Brain microvascular endothelial cell (primary cell): Measurements from ENCODE around the gene FAM131B.
A peak's percentile ranks its signal among the peaks of the same experiment; 100 is the strongest.

ENCODE experiments used
- DNase-seq: peaks from one replicate; pipeline ENCODE4 v3.0.0-alpha.2; 2020
- H3K27ac ChIP-seq: fragments of 250-450 bp; sonication (Bioruptor Pico); 2 replicates; pipeline ENCODE4 v1.5.1; 2020; ENCODE audit warnings: mild to moderate bottlenecking, moderate library complexity
- H3K27me3 ChIP-seq: fragments of 250-450 bp; sonication (Bioruptor Pico); replicated peaks from 2 replicates; pipeline ENCODE4 v1.5.1; 2020; ENCODE audit warnings: mild to moderate bottlenecking
- H3K36me3 ChIP-seq: fragments of 250-450 bp; sonication (Bioruptor Pico); replicated peaks from 2 replicates; pipeline ENCODE4 v1.5.1; 2020; ENCODE audit warnings: mild to moderate bottlenecking
- H3K4me3 ChIP-seq: 2 replicates; pipeline ENCODE4 v1.5.1; 2011; ENCODE audit warnings: low read depth, mild to moderate bottlenecking, control low read depth, low read length, moderate library complexity
- CTCF ChIP-seq: IDR thresholded peaks from 2 replicates; pipeline ENCODE4 v1.5.1; 2011; ENCODE audit warnings: low read depth, mild to moderate bottlenecking, moderate library complexity, low read length, control low read depth, inconsistent platforms; ENCODE audit errors: missing control alignments
- in situ Hi-C: cut with HindIII; loops from 2 replicates; pipeline ENCODE4 v1.10.0; 2017; ENCODE audit warnings: low sequenced_read_pairs, low pct_ligation_motif_present

Gene FAM131B

GRCh38 chr7:143388051-143388450, 25.5 kb upstream of the FAM131B start:
- no peak overlapping the region for H3K4me3 ChIP-seq
- TF ChIP-seq CTCF: no peak
- in situ Hi-C loops: no loop called here
- no peak for DNase-seq
- peaks cover 97% of the 10 kb centered on the region for H3K36me3 ChIP-seq
- H3K27ac ChIP-seq: no peak overlapping the region
- no peaks in the 10 kb centered on the region for H3K27me3 ChIP-seq

- Histone ChIP-seq H3K36me3 (peaks cover 97% of the 10 kb centered on the region), H3K27me3 (no peaks in the 10 kb centered on the region), H3K4me3 (no peak overlapping the region), H3K27ac (no peak overlapping the region)
- no peak for DNase-seq
- in situ Hi-C loops: no loop called here
- TF ChIP-seq CTCF: peak; percentile 40
Measured at GRCh38 chr7:143387156-143387975, 24.9 kb upstream of the FAM131B start.

- peak overlapping the region; percentile 41 for H3K27ac ChIP-seq
- TF ChIP-seq CTCF: no peak
- peak overlapping the region; percentile 36 for H3K4me3 ChIP-seq
- peak; percentile 43 for DNase-seq
- H3K27me3 ChIP-seq: no peaks in the 10 kb centered on the region
- in situ Hi-C loops: no loop called here
- peaks cover 92% of the 10 kb centered on the region for H3K36me3 ChIP-seq
Measured at GRCh38 chr7:143385891-143386781, 23.6 kb upstream of the FAM131B start.

- DNase-seq: no peak
- H3K4me3 ChIP-seq: peak overlapping the region; percentile 93
- H3K27ac ChIP-seq: peak overlapping the region; percentile 14
- no peak for TF ChIP-seq CTCF
- H3K27me3 ChIP-seq: no peaks in the 10 kb centered on the region
- in situ Hi-C loops: no loop called here
- H3K36me3 ChIP-seq: peaks cover 80% of the 10 kb centered on the region
Measured at GRCh38 chr7:143384661-143385631, 22.4 kb upstream of the FAM131B start.

- peak overlapping the region; percentile 93 for H3K4me3 ChIP-seq
- in situ Hi-C loops: no loop called here
- no peaks in the 10 kb centered on the region for H3K27me3 ChIP-seq
- no peak for TF ChIP-seq CTCF
- H3K27ac ChIP-seq: peak overlapping the region; percentile 14
- peaks cover 72% of the 10 kb centered on the region for H3K36me3 ChIP-seq
- DNase-seq: peak; percentile 35
Measured at GRCh38 chr7:143384148-143384547, 21.6 kb upstream of the FAM131B start.
